SKM-1 (cell line): Measurements from ENCODE around the gene TP53BP2.

Experiments used
- DNase-seq: peaks from one replicate; lab custom pipeline; 2025; ENCODE audit not compliant: unreplicated experiment; lab: John Stamatoyannopoulos, UW

TP53BP2 gene

DNA sequence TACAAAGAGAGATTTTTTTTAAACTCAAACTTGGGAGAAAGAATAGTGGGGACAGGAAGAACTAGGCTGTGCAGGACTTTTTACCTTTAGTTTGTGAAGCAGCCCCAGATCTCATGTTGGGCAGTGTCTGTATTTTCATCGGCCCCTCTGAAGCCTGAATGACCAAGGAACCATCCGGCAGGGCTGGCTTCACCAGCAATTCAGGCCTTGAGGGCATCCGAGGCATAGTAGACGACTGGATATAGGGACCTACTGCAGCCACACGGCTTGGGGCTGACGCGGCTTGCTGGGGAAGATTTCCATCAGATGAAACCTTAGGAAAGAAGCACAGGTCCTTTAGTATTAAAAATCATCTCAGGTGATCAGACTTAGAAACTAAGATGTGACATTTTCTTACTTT lies 43.7 kb downstream of the TP53BP2 start:
- DNase-seq = no peak

DNA sequence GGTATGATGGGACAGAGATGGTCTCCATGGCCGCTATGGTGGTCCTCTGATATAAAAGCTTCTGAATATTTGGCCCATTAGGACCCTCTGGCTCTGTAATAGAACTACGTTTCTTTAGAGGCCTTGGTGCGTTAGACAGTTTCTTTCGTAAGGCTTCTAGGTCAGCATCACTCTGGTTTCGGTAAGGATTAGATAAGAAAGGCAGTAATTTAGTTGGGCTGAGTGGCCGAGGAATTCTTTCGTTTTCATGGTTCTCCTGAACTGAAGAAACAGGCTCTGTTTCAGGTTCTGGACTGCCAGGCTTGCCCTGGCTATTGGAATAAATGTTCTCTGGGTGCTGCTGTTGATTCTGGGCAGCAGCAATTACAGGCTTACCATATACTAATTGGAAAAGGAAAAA lies 49.5 kb downstream of the TP53BP2 start:
- no peak for DNase-seq

DNA sequence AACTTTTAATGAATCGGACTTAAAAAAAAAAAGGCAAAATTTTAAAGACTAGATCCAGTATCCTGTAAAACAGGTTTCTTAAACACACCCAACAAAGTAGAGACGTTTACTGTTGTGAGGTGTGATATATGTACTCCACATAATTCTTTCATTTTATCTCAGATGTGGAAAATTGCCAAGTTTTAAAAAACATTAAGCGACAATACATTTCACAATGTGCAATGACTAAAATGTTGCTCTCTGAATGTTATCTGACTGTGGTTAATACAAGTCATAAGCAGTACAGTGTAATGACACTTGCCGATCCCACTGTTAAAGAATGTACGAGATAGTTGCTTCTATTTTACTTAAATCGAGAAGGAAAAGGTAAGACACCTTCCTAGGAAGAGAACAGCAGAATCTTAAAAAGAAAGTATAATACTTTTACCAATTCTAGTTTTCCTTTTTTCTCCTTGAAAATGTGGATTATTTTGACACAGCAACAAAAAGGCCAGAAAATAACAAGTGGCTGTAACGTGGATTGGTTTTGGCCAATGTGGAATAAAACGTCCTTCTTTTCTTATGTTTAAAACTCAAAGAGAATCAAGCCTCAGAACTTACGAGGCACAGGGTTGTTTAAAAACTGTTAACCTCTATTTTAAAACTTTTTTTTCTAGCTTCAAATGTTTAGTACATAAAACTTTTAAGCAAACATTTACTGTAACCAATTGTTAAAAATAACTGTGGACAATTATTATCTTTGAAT lies 51.4 kb downstream of the TP53BP2 start:
- no peak for DNase-seq

DNA sequence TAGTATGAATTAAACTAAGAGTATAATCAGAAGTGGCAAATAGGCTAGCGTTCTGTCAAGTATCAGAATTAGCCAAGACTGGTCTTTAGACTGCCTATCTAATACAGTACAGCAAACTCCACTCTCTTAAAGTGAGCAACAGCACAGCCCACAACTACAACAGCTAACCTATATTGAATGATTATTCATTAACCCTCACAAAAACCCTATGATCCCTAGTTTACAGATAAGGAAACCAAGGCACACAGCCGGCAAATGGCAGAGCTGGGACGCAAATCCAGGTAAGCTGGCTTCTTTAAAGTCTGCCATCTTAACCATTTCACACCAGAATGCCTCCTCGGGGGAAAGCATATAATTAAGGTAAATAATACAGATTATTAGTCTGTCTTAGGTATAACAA lies 52.0 kb downstream of the TP53BP2 start:
- DNase-seq = no peak

DNA sequence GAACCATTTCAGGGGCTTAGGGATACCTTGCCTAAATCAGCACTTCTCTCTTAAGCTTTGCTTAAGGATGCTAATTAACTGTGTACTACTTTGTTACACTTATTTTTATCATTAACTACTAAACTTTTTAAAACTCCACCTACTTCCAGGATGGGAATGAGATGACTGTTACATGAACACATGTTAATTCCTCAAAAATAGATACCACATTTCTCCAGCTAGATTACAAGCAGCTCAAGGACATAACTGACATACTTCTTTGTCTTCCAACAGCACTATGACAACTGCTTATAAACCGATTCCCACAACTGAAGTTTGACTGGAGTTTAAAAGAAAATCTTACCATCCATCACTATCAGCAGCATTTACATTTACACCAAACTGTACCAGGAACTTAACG lies 53.7 kb downstream of the TP53BP2 start:
- DNase-seq = no peak

DNA sequence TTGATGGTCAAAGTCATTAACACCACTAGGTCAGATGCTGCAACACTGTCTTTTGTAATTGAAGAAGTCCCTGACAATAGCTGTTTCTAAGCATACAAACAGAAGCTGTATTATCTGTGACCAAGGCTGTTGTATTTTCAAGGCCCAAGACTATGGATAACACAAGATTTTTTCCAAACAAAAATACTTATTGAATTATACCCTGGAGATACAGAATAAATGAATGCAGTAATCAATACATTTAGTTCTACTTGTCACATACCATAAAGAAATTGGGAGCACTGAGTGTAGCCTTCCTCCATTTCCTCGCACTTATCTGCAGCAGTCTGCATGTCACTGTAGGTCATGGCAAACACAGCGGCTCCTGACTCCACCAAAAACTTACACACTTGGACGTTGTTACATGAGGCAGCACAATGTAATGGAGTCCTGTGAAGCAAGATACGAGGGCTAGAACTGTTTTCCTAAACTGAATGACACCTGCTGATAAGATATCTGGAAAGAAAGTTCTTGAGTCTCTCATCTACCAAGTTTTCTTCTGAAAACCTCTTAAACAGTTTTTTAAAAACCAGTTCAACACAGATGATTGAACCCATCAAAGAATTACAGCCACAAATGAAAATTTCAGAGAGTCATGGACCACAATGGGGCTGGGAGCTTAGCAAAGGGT lies 56.9 kb downstream of the TP53BP2 start:
- DNase-seq = no peak

DNA sequence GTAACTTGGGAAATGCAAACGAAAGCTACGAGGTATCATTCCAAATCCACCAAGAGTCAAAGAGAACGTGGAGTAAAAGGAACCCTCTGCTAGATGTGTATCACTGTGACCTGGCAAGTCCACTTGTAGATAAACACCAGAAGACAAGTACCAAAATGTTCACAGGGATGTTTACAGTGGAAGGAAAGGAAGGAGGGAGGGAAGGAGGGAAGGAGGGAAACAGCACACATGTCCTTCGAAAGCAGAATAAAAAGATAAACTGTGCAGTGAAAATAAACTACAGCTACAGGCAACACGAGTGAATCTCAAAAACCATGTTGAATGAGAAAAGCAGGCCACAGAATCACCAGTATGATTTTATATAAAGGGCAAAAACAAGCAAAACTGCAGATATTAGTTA lies 59.9 kb downstream of the TP53BP2 start:
- no peak for DNase-seq

DNA sequence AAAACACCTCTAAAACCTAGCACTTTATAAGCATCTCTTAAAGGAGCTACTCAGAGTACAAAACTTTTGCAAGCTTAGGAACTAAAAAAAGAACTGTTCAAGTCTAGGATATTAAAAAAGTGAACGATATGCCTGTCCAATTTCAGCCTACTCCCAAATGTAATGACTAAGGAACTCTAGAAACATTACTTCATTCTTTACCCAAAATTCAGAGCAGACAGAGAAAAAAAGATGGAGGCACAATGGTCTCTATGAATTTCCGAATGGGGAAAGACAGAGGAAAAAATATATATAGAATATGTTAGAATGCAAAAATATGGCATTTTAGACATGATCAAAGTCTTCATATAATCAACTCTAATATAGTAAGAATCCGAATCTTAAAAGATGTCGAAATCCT lies 61.2 kb downstream of the TP53BP2 start:
- no peak for DNase-seq

DNA sequence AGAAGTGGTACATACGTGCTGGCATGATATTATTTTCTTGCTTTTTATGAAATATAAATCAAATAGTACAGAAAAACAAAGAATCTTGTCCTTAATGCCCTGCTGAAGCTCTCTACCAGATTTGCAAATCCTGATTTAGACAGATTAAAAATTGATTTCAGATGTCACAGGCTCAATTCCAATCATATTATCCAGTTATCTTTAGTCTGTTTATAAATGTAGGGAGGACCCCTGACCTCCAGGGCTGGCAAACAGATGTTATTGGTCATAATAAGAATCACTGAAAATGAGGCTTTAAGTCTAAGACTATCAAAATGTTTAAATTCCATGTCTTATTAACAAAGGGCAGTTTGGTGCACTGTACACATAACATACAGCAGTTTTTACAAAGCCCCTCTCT lies 62.1 kb downstream of the TP53BP2 start:
- DNase-seq = no peak

DNA sequence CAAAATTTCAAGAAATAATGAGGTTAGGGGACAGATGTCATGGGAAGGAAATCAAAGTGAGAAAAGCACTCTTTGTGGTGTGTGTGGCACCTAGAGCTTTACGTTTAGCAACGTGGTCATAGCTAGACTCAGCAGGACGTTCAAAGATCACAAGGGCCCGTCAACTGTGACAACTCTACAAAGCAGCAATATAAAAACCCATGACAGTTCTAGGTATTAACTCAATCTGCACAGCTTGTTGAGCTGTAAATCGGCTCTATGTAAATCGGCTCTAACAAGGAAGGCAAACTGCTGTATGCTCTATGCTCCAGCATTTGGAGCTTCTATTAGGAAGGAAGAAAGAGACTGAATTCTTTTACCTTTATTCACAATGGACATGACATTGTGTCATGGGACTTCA lies 64.8 kb downstream of the TP53BP2 start:
- DNase-seq = no peak

DNA sequence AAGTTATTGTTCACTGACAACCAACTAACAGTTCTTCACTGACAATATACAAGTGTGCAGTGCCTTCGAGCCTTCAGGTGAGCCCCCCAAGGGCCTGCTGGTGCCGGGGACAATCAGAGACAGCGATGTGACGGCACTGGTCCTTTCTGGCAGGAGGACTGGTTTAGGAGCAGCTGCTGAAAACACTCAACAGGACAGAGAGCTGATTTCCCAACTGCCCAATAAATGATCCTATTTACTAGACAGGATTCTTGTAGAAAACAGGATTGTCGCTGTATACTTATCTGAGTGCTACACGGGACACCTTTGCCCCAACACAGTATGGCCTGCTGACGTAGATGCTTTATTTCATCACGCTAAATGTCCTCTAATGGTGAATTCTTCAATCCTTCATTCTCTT lies 65.4 kb downstream of the TP53BP2 start:
- no peak for DNase-seq

DNA sequence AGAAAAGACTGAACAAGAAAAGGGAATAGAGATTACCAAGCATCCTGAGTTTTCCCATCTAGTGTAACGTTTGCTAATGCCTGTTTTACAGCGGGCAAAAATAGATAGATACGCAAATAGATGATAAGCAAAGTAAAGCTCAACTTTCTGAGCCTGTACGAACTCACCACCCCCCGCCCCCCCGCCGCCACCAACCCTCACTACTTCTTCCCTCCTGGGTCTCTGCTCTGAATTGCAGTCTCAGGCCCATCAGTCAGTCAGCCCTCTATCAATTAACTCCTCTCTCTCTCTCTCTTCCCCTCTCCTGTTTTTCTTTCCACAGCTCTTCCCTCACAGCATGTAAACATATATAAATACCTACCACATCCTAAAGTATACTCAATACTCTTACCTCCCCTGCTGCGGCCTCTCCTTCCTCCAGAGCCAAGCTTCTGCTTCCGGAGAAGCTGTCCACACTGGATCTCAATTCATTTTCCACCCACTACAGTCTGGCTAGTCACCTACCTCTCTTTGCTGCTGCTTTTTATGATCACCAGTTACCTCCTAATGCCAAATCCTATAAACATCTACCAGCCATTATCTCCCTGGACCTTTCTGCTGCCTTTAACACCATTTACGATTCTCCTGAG lies 68.8 kb downstream of the TP53BP2 start:
- no peak for DNase-seq

DNA sequence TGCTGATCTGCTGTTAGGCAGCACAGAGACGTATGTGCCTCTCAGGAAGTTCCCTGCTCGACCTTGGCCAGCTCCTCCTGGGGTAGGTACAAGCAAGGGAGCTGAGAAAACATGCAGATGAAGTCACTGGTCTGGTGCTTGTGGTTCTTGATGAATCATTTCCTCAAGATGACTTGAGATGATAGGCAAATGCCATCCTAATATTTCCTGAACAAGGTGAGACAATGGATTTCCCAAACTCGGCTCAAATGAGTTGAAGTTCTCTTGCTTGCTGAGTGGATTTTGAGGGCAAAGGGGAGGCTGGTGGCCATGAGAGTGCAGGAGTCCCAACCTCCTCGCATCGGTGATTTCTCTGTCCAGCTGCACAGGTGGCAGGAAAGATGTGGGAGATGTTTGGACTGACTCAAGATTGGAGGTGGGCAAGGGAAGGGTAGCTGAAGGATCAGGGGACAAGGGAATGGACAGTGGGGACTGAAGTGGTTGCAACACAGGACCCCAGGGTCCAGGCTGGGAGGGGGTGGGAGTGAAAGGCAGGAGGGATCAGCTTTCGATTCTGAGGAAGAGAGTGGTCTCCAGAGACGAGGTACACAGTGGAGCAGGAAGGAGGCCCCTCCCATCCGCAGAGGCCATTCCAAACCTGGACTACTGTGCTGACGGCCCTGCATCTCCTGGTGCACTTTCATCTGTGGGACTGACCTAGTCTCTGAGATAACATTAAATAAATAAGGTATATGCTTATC lies 69.5 kb downstream of the TP53BP2 start:
- DNase-seq = no peak

DNA sequence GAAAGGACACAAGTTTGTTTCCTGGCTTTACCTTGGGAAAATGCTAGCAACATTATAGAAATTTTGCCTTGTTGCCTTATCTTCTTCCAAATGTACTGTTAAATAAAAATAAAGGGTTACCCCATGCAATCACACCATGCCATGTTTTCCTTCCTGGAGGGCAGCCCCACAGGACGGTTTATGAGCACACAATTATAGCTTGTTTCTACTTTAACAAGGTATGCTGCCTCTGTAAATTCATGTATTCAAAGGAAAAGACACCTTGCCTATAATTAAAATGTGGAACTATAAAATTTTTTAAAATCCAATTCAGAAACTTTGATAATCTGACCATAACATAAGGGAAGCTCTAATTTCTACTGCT lies 70.1 kb downstream of the TP53BP2 start:
- DNase-seq = no peak

DNA sequence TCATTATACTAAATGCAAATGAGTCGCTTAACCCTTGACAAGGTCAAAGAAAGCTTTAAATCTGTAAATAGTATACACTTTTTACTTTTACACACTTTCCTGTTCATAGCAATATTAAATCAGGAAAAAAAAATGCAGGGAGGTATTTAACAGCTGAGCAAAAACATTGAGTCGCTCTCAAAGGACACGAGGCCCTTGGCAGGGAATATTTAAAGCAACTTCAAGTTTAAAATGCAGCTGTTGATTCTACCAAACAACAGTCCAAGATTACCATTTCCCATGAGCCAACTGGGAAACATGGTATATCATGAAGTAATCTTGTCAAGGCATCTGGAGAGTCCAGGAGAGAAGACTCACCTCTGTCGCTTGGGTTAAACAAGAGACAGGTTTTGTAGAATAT lies 70.7 kb downstream of the TP53BP2 start:
- DNase-seq = no peak

DNA sequence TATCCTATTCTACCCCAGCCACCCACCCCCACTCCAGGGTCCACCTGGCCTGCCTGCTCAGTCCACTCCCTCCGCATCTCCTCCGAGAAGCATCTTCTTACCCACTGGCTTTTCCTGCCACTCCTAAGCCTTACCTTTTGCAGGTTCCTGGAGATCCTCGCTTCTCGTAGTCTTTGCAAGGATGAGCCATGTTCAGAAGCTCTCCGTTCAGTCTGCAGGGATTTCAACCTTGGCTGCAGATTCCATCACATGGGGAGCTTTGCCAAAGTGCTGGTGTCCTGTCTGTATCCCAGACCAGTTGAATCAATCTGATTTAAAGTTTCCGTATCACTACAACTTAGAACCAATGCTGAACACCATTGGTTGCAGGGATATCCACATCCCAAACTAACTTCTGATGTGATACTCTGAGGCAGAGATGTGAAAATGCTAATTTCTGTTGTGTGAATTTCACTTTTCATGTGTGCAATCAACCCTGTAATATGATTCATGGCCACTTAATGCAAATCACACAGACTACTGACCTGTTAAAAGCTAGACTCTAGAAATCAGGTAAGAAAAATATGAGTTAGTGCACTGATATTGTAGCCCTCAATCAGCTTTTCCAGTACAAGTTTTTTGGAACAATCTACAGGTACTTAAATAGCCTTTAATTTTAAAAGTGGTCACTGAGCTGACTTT lies 71.5 kb downstream of the TP53BP2 start:
- DNase-seq = no peak

DNA sequence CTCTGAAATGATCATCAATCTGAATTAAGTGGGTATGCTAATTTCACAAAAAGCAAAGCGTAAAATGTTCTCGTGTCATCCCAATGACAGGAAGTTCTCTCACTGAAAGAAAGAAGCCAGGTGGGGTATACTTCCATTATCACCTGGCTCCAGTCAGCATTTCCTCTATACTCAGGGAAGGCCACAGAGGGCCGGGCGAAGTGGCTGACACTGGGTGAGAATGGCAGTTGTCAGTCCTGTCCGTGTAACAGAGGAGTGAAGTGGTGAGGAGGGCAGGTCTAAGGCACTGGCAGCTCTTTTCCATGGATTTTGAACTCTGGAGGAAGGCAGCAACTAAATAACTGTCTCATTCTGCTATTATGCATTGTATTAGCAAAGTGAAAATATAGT lies 73.0 kb downstream of the TP53BP2 start:
- no peak for DNase-seq

DNA sequence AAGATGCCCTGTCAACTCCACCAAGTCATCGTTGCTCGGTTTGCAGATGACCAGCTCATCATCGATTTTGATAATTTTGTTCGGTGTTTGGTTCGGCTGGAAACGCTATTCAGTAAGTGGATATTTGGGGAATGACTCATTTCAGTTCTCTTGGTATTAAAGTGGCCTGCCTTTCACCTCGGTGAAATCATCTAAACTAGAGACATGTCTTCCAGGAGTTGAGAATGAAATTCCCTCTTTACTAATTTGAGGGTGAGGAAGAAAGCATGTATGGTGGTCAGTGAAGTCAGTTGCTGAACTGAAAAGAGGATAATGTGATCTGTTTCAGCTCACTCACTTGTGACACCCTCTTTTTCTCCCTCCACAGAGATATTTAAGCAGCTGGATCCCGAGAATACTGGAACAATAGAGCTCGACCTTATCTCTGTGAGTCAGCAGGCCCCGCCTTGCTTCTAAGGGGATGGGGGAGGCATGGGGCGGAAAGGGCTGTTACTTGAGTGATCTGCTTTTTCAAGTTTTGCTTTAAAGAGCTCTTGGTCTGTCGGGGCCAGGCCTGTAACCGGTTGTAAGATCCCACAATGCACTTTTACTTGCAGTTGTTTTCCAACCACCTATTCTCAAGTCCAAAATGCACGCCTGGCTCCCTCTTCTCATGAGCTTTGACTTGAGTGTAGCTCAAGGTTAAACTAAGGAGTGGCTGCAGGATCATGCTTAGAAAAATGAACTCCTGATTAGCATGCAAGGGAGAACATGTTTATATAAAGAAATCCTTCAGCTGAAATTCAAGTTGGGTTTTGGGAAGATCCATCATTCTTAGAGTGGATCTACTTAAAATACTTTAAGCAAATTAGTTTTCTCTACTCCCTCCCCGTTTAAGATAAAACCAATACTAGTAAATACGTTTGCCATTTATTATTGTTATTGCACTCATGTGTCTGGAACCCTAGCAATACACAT lies 73.7 kb downstream of the TP53BP2 start:
- no peak for DNase-seq

DNA sequence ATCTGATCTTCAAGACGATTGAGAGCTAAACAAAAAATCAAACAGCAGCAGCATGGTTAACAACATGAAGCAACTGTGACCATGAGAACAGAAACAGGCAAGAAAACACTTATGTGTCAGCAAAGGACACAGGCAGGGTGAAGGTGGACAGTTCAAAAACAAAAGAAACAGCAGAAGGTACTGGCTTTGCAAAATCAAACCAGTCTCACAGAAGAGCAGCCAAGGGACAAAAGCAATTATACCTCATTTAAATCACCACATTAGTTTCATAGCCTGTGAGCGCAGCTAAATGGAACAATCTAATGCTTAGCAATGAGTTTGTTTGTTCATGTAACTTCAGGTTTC lies 74.3 kb downstream of the TP53BP2 start:
- no peak for DNase-seq

DNA sequence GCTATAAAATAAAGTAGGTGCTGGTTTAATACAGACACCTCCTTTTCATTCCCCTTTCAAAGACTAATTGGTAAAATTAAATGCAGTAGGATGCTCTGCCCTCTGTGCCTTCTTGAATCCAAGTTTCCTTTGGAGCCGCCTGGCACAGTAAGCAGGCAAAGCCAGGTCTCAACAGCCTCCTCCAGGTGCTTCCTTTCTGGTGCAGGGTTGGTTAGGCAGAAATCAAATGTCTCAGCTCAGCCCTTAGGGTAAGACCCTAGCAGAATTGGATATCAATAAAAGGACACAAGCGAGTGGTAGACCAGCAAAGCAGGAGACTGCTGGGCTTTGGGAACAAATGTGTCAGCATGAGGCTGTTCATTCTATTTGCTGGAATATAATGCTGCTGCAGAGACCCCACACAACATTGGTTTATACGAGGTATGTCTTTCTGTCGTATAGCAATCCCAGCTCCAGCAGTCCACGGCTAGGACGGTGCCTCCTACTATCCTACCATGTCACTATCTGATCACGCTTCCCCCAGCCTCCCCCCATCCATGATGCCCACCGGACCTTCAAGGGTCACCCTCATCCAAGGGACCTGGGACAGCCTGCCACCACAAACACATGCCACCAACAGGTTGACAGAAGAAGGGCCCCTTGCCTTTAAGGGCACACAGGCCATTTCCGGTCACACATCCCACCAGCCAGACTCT lies 75.0 kb downstream of the TP53BP2 start:
- no peak for DNase-seq
